H9 (cell line): Measurements from ENCODE around the gene INHBB. TPM values are rescaled to one million over a fixed set of nuclear protein-coding genes. Genes with fewer than 3 reads are reported as not detected.

ENCODE experiments used
- DNase-seq: peaks from one replicate; pipeline ENCODE4 v3.0.0-alpha.2; 2017
- H2AFZ ChIP-seq: one replicate; pipeline ENCODE4 v1.6.1; 2013; ENCODE audit warnings: mild to moderate bottlenecking, low read length, control low read depth, moderate library complexity
- H2AK5ac ChIP-seq: 2 replicates; pipeline ENCODE4 v1.6.1; 2013; ENCODE audit warnings: low read length, control low read depth, mixed read lengths; ENCODE audit not compliant: insufficient read length
- H2BK120ac ChIP-seq: one replicate; pipeline ENCODE4 v1.6.1; 2013; ENCODE audit warnings: low read depth, mild to moderate bottlenecking, low read length, control low read depth, inconsistent platforms; ENCODE audit not compliant: poor library complexity, severe bottlenecking
- H2BK12ac ChIP-seq: 2 replicates; pipeline ENCODE4 v1.6.1; 2013; ENCODE audit warnings: low read length, control low read depth, mixed read lengths, low read depth; ENCODE audit not compliant: insufficient read length
- H2BK15ac ChIP-seq: 2 replicates; pipeline ENCODE4 v1.6.1; 2013; ENCODE audit warnings: low read depth, low read length, control low read depth
- H2BK20ac ChIP-seq: one replicate; pipeline ENCODE4 v1.6.1; 2013; ENCODE audit warnings: low read depth, mild to moderate bottlenecking, low read length, control low read depth, inconsistent platforms; ENCODE audit not compliant: poor library complexity, severe bottlenecking
- H2BK5ac ChIP-seq: 2 replicates; pipeline ENCODE4 v1.6.1; 2013; ENCODE audit warnings: low read length, control low read depth, mixed read lengths; ENCODE audit not compliant: insufficient read length
- H3K14ac ChIP-seq: 2 replicates; pipeline ENCODE4 v1.6.1; 2013; ENCODE audit warnings: low read length, control low read depth; ENCODE audit not compliant: insufficient read depth
- H3K18ac ChIP-seq: 2 replicates; pipeline ENCODE4 v1.6.1; 2013; ENCODE audit warnings: low read depth, mild to moderate bottlenecking, mixed read lengths, low read length, control low read depth; ENCODE audit not compliant: insufficient read length
- H3K23ac ChIP-seq: 2 replicates; pipeline ENCODE4 v1.6.1; 2013; ENCODE audit warnings: low read length, control low read depth, mixed read lengths, low read depth; ENCODE audit not compliant: insufficient read length
- H3K23me2 ChIP-seq: 2 replicates; pipeline ENCODE4 v1.6.1; 2013; ENCODE audit warnings: low read depth, mild to moderate bottlenecking, mixed read lengths, low read length, control low read depth; ENCODE audit not compliant: insufficient read length, poor library complexity, severe bottlenecking
- H3K27ac ChIP-seq: 2 replicates; pipeline ENCODE4 v1.5.1; 2013; ENCODE audit warnings: low read length, control low read depth, mixed read lengths, low read depth; ENCODE audit not compliant: insufficient read length
- H3K27me3 ChIP-seq: 2 replicates; pipeline ENCODE4 v1.6.1; 2013; ENCODE audit warnings: low read length, control low read depth, inconsistent platforms; ENCODE audit not compliant: insufficient read depth
- H3K4ac ChIP-seq: 2 replicates; pipeline ENCODE4 v1.6.1; 2013; ENCODE audit warnings: low read depth, mild to moderate bottlenecking, control low read depth, inconsistent platforms, low read length, moderate library complexity
- H3K4me1 ChIP-seq: 2 replicates; pipeline ENCODE4 v1.6.1; 2013; ENCODE audit warnings: low read length, control low read depth, inconsistent platforms; ENCODE audit not compliant: insufficient read depth
- H3K4me2 ChIP-seq: 2 replicates; pipeline ENCODE4 v1.6.1; 2013; ENCODE audit warnings: low read length, control low read depth, mixed read lengths; ENCODE audit not compliant: insufficient read length, insufficient read depth
- H3K56ac ChIP-seq: 2 replicates; pipeline ENCODE4 v1.6.1; 2013; ENCODE audit warnings: low read depth, mild to moderate bottlenecking, mixed read lengths, low read length, control low read depth; ENCODE audit not compliant: insufficient read length
- H3K79me1 ChIP-seq: 2 replicates; pipeline ENCODE4 v1.6.1; 2013; ENCODE audit warnings: low read depth, mild to moderate bottlenecking, moderate library complexity, low read length, control low read depth, inconsistent platforms; ENCODE audit not compliant: insufficient read depth, poor library complexity, severe bottlenecking
- H3K79me2 ChIP-seq: 2 replicates; pipeline ENCODE4 v1.6.1; 2013; ENCODE audit warnings: low read length, control low read depth, inconsistent platforms; ENCODE audit not compliant: insufficient read depth
- H3K9ac ChIP-seq: 2 replicates; pipeline ENCODE4 v1.6.1; 2013; ENCODE audit warnings: low read length, control low read depth, mixed read lengths; ENCODE audit not compliant: insufficient read length; ENCODE audit errors: extremely low read depth
- H3K9me3 ChIP-seq: one replicate; pipeline ENCODE4 v1.6.1; 2013; ENCODE audit warnings: low read depth, low read length, inconsistent platforms; ENCODE audit not compliant: control insufficient read depth
- H3T11ph ChIP-seq: one replicate; pipeline ENCODE4 v1.6.1; 2013; ENCODE audit warnings: mild to moderate bottlenecking, low read length, control low read depth, inconsistent platforms
- H4K20me1 ChIP-seq: one replicate; pipeline ENCODE4 v1.6.1; 2013; ENCODE audit not compliant: control insufficient read depth, insufficient read length, insufficient read depth
- H4K5ac ChIP-seq: 2 replicates; pipeline ENCODE4 v1.6.1; 2013; ENCODE audit warnings: low read depth, mild to moderate bottlenecking, mixed read lengths, low read length, control low read depth; ENCODE audit not compliant: insufficient read length
- H4K8ac ChIP-seq: replicated peaks from 2 replicates; pipeline ENCODE4 v1.6.1; 2013; ENCODE audit warnings: low read length, control low read depth, mixed read lengths, low read depth; ENCODE audit not compliant: insufficient read length
- H4K91ac ChIP-seq: 2 replicates; pipeline ENCODE4 v1.6.1; 2013; ENCODE audit warnings: low read depth, mild to moderate bottlenecking, moderate library complexity, mixed read lengths, low read length, control low read depth; ENCODE audit not compliant: insufficient read length
- H3K27ac Mint-ChIP-seq, 3 experiments: 2 replicates in 2 of 3; 3 replicates in 1 of 3; pipeline ENCODE4 v1.8.0; 2020 to 2021; ENCODE audit warnings: mixed read lengths in 3 of 3, mild to moderate bottlenecking in 1 of 3, moderate library complexity in 1 of 3
- H3K27me3 Mint-ChIP-seq: 2 replicates; pipeline ENCODE4 v1.8.0; 2021; ENCODE audit warnings: low read depth, mild to moderate bottlenecking, moderate library complexity, mixed read lengths
- H3K36me3 Mint-ChIP-seq, 3 experiments: 2 replicates in 2 of 3; 3 replicates in 1 of 3; pipeline ENCODE4 v1.8.0; 2020 to 2021; ENCODE audit warnings: low read depth in 3 of 3, mixed read lengths in 3 of 3; ENCODE audit not compliant: insufficient read depth in 1 of 3
- H3K4me1 Mint-ChIP-seq, 2 experiments: 2 replicates each; pipeline ENCODE4 v1.8.0; 2020; ENCODE audit warnings: mixed read lengths in 2 of 2
- H3K4me3 Mint-ChIP-seq, 2 experiments: 2 replicates in 1 of 2; 3 replicates in 1 of 2; pipeline ENCODE4 v1.8.0; 2020 to 2021; ENCODE audit warnings: mild to moderate bottlenecking in 2 of 2, mixed read lengths in 2 of 2, moderate library complexity in 1 of 2
- H3K9me3 Mint-ChIP-seq, 2 experiments: 2 replicates in 1 of 2; 3 replicates in 1 of 2; pipeline ENCODE4 v1.8.0; 2020; ENCODE audit warnings: mild to moderate bottlenecking in 2 of 2, mixed read lengths in 2 of 2, moderate library complexity in 1 of 2
- WGBS: extraction: QIAGEN DNeasy Blood & Tissue Kit; methylation state at CpG from one replicate; pipeline ENCODE4 v1.1.7; 2013; ENCODE audit warnings: missing lambda C conversion rate, low lambda C conversion rate, mixed read lengths; ENCODE audit not compliant: insufficient read length; ENCODE audit errors: extremely low coverage; 5-methylcytosine and 5-hydroxymethylcytosine counted together
- total RNA-seq: library from RNA; stranded (reverse); gene quantifications from 2 replicates; pipeline ENCODE4 v1.2.1, GENCODE V29; 2021
- TF ChIP-seq, protein P1 (sequence below): fragments of 200-600 bp; sonication (generic); conservative IDR thresholded peaks from 3 replicates; pipeline ENCODE4 v1.8.0; 2021; ENCODE audit warnings: antibody characterized with exemption, mild to moderate bottlenecking

INHBB gene
- total RNA-seq, 1 experiment from 2014 or later: 0.13 TPM

DNA sequence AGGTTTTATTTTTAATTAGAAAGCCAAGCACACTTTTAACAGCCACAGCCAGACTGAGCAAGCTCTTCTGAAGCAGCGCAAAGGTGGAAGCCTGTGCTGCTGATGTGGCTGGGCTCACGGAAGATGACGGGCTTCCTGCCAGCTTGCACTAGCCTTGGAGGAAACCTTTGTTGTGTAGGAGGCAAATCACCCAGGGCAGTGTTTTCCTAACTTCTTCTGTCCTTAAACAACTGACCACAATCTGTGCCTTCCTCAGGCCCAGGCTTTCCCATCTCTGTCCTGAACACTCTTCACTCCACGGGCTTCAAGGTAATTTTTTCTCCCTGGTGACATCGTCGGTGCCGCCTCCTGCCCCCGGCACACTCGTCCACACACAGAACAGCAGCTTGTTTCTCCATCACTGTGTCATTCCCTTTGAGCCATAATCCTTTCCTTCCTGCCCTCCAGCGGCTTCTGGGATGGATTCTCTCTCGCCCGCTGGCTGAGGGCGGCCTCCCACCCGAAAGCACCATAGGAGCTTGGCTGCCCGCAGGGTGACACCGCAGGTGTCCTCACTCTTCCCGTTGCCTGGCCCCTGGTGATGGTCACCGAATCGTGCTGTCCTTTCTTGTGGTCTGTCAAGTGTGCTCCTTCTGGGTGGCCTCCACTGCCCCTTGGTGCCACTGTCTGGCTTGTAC is 31.1 kb upstream of the INHBB start:
- no peak overlapping the region for H3K18ac ChIP-seq
- H3K79me1 ChIP-seq: no peaks in the 10 kb centered on the region
- H3K56ac ChIP-seq: no peak overlapping the region
- H3K4ac ChIP-seq: no peak overlapping the region
- H2AFZ ChIP-seq: no peak overlapping the region
- no peaks in the 10 kb centered on the region for H3K79me2 ChIP-seq
- H3K4me1 Mint-ChIP-seq: peaks cover 22 to 46% of the 10 kb centered on the region in 2 experiments
- no peak overlapping the region for H4K8ac ChIP-seq
- H3K4me2 ChIP-seq: no peak overlapping the region
- no peaks in the 10 kb centered on the region for H3K4me1 ChIP-seq
- no peak overlapping the region for H3K27ac ChIP-seq
- no peak overlapping the region for H3K23ac ChIP-seq
- WGBS: no CpG with 5 or more reads among the region's 19 CpGs
- H2BK12ac ChIP-seq: no peak overlapping the region
- H3K27me3 ChIP-seq: peaks cover 6% of the 10 kb centered on the region; the same call in 1 of the 2 replicates
- peaks cover 4% of the 10 kb centered on the region for H3K23me2 ChIP-seq
- H2AK5ac ChIP-seq: no peak overlapping the region
- no peak overlapping the region for H2BK20ac ChIP-seq
- H3K36me3 Mint-ChIP-seq: no peaks in the 10 kb centered on the region; a peak in 1 of 7 replicates
- H4K20me1 ChIP-seq: peaks cover 2% of the 10 kb centered on the region
- TF ChIP-seq, protein P1, sequence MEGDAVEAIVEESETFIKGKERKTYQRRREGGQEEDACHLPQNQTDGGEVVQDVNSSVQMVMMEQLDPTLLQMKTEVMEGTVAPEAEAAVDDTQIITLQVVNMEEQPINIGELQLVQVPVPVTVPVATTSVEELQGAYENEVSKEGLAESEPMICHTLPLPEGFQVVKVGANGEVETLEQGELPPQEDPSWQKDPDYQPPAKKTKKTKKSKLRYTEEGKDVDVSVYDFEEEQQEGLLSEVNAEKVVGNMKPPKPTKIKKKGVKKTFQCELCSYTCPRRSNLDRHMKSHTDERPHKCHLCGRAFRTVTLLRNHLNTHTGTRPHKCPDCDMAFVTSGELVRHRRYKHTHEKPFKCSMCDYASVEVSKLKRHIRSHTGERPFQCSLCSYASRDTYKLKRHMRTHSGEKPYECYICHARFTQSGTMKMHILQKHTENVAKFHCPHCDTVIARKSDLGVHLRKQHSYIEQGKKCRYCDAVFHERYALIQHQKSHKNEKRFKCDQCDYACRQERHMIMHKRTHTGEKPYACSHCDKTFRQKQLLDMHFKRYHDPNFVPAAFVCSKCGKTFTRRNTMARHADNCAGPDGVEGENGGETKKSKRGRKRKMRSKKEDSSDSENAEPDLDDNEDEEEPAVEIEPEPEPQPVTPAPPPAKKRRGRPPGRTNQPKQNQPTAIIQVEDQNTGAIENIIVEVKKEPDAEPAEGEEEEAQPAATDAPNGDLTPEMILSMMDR: no peak
- H4K5ac ChIP-seq: no peak overlapping the region
- no peaks in the 10 kb centered on the region; a peak in 2 of 5 replicates for H3K9me3 Mint-ChIP-seq
- peaks cover 78% of the 10 kb centered on the region for H3K27me3 Mint-ChIP-seq
- no peak overlapping the region for H3K9ac ChIP-seq
- H3K4me3 Mint-ChIP-seq: no peak overlapping the region; a peak in 1 of 5 replicates
- no peaks in the 10 kb centered on the region for H3K9me3 ChIP-seq
- H4K91ac ChIP-seq: no peak overlapping the region
- H3K27ac Mint-ChIP-seq: no peak overlapping the region
- no peak overlapping the region for H2BK5ac ChIP-seq
- no peak overlapping the region for H3T11ph ChIP-seq
- no peak overlapping the region for H2BK120ac ChIP-seq
- DNase-seq: no peak
- no peak overlapping the region; the same call in 1 of the 2 replicates for H3K14ac ChIP-seq
- no peak overlapping the region for H2BK15ac ChIP-seq
